C1 segment of cervical spinal cord (tissue), 14 donors: ENCODE data around the gene SMIM15.

Experiments
- DNase-seq, 14 donors: peaks; one replicate each; lab custom pipeline; 2025; lab: John Stamatoyannopoulos, UW

Gene SMIM15

GRCh38 chr5:61159836-61160235 is 2.4 kb downstream of the SMIM15 start:
- DNase-seq = no peak

GRCh38 chr5:61159070-61159469 is 3.2 kb downstream of the SMIM15 start:
- no peak for DNase-seq

GRCh38 chr5:61151893-61152292 is 10.4 kb downstream of the SMIM15 start:
- DNase-seq = no peak

GRCh38 chr5:61148515-61148914 is 13.8 kb downstream of the SMIM15 start:
- no peak for DNase-seq

GRCh38 chr5:61142811-61143210 is 19.5 kb downstream of the SMIM15 start:
- no peak for DNase-seq

- DNase-seq = no peak
Measured at GRCh38 chr5:61142391-61142790, 19.9 kb downstream of the SMIM15 start.

- peak in 1 of 14 donors; percentile 3 for DNase-seq
Measured at GRCh38 chr5:61141801-61142200, 20.5 kb downstream of the SMIM15 start.

- peak in 1 of 14 donors; percentile 0 for DNase-seq
Measured at GRCh38 chr5:61139931-61140330, 22.3 kb downstream of the SMIM15 start.

- DNase-seq = no peak
Measured at GRCh38 chr5:61139094-61139873, 23.0 kb downstream of the SMIM15 start.

- no peak for DNase-seq
Measured at GRCh38 chr5:61137835-61138234, 24.4 kb downstream of the SMIM15 start.

GRCh38 chr5:61132559-61132958 is 29.7 kb downstream of the SMIM15 start:
- DNase-seq = no peak

- DNase-seq = peak in 1 of 14 donors; percentile 0
Measured at GRCh38 chr5:61130289-61130688, 32.0 kb downstream of the SMIM15 start.

- no peak for DNase-seq
Measured at GRCh38 chr5:61123145-61123544, 39.1 kb downstream of the SMIM15 start.

- DNase-seq = no peak
Measured at GRCh38 chr5:61120534-61120933, 41.7 kb downstream of the SMIM15 start.

GRCh38 chr5:61119066-61119465 is 43.2 kb downstream of the SMIM15 start:
- DNase-seq = no peak

GRCh38 chr5:61115968-61116367 is 46.3 kb downstream of the SMIM15 start:
- no peak for DNase-seq

- no peak for DNase-seq
Measured at GRCh38 chr5:61114441-61114840, 47.8 kb downstream of the SMIM15 start.
